KMS-11 (cell line): ENCODE measurements around the gene TANGO6.
"Not testable (repeated sequence)": the region's sequence is repeated elsewhere in the genome, so short reads cannot be mapped to it uniquely, and the experiment has no call there.

Experiments
- H2AFZ ChIP-seq: fragments of 200-600 bp; sonication (generic); 2 replicates; pipeline ENCODE4 v1.6.1; 2016; ENCODE audit warnings: antibody characterized with exemption, mixed run types, low read depth
- H3K27ac ChIP-seq: fragments of 200-600 bp; sonication (generic); 2 replicates; pipeline ENCODE4 v1.6.1; 2016; ENCODE audit warnings: mild to moderate bottlenecking, mixed run types
- H3K27me3 ChIP-seq: fragments of 200-600 bp; sonication (generic); 2 replicates; pipeline ENCODE4 v1.6.1; 2017; ENCODE audit warnings: mild to moderate bottlenecking, low read depth, mixed run types, moderate library complexity; ENCODE audit not compliant: insufficient read depth
- H3K36me3 ChIP-seq: fragments of 200-600 bp; sonication (generic); 2 replicates; pipeline ENCODE4 v1.6.1; 2017; ENCODE audit warnings: mild to moderate bottlenecking, mixed run types; ENCODE audit not compliant: insufficient read depth
- H3K4me1 ChIP-seq: fragments of 200-600 bp; sonication (generic); 2 replicates; pipeline ENCODE4 v1.6.1; 2016; ENCODE audit warnings: mild to moderate bottlenecking, low read depth, mixed run types; ENCODE audit not compliant: poor library complexity, severe bottlenecking
- H3K4me2 ChIP-seq: fragments of 200-600 bp; sonication (generic); 2 replicates; pipeline ENCODE4 v1.7.0; 2016; ENCODE audit warnings: mild to moderate bottlenecking, mixed run types
- H3K4me3 ChIP-seq: fragments of 200-600 bp; sonication (generic); IDR thresholded peaks from 2 replicates; pipeline ENCODE4 v1.6.1; 2017; ENCODE audit warnings: low read depth, low read length, mixed read lengths; ENCODE audit not compliant: insufficient read depth
- H3K79me2 ChIP-seq: fragments of 200-600 bp; sonication (generic); 2 replicates; pipeline ENCODE4 v1.6.1; 2016; ENCODE audit warnings: low read depth, mixed run types; ENCODE audit not compliant: insufficient read depth
- H3K9ac ChIP-seq: fragments of 200-600 bp; sonication (generic); 2 replicates; pipeline ENCODE4 v1.6.1; 2016; ENCODE audit warnings: mild to moderate bottlenecking, mixed run types
- H4K20me1 ChIP-seq: fragments of 200-600 bp; sonication (generic); 2 replicates; pipeline ENCODE4 v1.6.1; 2016; ENCODE audit warnings: mild to moderate bottlenecking, mixed run types; ENCODE audit not compliant: insufficient read depth
- TF ChIP-seq, protein P1 (sequence below): fragments of 200-600 bp; sonication (generic); conservative IDR thresholded peaks from 2 replicates; pipeline ENCODE4 v1.6.1; 2017; ENCODE audit warnings: low read depth, mild to moderate bottlenecking, antibody characterized with exemption, low read length, moderate library complexity, mixed read lengths

TANGO6 gene

DNA sequence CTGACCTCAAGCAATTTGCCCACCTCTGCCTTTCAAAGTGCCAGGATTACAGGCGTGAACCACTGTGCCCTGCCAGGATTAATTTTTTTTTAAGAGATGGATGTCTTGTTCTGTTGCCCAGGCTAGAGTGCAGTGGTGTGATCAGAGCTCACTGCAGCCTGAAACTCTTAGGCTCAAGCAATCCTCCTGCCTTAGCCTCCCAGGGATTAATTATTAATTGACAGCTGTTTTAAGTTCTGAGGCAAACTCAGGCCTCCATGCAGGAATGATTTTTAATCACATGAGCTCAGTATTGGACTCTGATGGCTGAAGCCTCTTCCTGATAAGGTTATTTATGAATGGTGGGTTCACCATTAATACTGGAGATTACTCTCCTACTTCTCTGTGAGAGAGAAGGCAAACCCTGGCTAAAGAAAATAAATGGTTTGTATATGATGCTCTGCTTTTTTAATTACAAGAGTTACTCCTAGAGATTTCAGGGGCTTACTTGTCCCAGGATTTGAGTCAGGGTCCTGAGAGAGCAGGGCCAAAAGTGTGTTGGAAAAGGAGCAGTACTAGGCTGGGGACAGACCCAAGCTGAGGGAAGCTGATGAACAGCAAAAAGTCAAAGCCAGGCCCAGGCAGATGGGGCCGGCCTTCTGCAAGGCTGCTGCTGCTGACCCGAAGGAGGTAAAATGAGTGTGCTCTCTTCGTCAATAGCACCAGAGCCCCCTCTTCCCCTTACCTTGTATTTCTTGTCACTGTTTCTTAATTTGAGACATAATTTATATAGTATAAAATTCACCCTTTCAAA is 205.2 kb downstream of the TANGO6 start:
- no peak overlapping the region for H3K4me3 ChIP-seq
- no peaks in the 10 kb centered on the region for H3K79me2 ChIP-seq
- H3K27ac ChIP-seq = no peak overlapping the region
- no peaks in the 10 kb centered on the region for H3K27me3 ChIP-seq
- TF ChIP-seq, protein P1, sequence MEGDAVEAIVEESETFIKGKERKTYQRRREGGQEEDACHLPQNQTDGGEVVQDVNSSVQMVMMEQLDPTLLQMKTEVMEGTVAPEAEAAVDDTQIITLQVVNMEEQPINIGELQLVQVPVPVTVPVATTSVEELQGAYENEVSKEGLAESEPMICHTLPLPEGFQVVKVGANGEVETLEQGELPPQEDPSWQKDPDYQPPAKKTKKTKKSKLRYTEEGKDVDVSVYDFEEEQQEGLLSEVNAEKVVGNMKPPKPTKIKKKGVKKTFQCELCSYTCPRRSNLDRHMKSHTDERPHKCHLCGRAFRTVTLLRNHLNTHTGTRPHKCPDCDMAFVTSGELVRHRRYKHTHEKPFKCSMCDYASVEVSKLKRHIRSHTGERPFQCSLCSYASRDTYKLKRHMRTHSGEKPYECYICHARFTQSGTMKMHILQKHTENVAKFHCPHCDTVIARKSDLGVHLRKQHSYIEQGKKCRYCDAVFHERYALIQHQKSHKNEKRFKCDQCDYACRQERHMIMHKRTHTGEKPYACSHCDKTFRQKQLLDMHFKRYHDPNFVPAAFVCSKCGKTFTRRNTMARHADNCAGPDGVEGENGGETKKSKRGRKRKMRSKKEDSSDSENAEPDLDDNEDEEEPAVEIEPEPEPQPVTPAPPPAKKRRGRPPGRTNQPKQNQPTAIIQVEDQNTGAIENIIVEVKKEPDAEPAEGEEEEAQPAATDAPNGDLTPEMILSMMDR = no peak
- no peak overlapping the region for H2AFZ ChIP-seq
- H4K20me1 ChIP-seq = no peaks in the 10 kb centered on the region
- H3K4me2 ChIP-seq = no peak overlapping the region
- H3K9ac ChIP-seq = no peak overlapping the region
- no peaks in the 10 kb centered on the region for H3K36me3 ChIP-seq
- H3K4me1 ChIP-seq = no peaks in the 10 kb centered on the region

DNA sequence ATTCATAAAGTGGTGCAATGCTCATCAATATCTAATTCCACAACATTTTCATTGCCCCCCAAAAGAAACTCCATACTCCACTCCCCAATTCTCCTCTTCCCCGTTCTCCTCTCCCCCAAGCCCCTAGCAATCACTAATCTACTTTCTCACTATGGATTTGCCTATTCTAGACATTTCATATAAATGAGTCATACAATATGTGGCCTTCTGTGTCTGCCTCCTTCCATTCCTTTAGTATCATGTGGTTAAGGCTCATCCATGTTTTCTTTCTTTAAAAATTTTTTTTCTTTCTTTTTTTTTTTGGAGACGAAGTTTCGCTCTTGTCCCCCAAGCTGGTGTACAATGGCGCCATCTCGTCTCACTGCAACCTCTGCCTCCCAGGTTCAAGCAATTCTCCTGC is 205.8 kb downstream of the TANGO6 start:
- H3K36me3 ChIP-seq = no peaks in the 10 kb centered on the region
- H3K9ac ChIP-seq = no peak overlapping the region
- no peak overlapping the region for H3K27ac ChIP-seq
- H3K4me1 ChIP-seq = no peaks in the 10 kb centered on the region
- H3K4me3 ChIP-seq = no peak overlapping the region
- TF ChIP-seq, protein P1 = no peak
- H3K79me2 ChIP-seq = no peaks in the 10 kb centered on the region
- no peak overlapping the region for H2AFZ ChIP-seq
- H3K27me3 ChIP-seq = no peaks in the 10 kb centered on the region
- no peaks in the 10 kb centered on the region for H4K20me1 ChIP-seq
- H3K4me2 ChIP-seq = no peak overlapping the region

DNA sequence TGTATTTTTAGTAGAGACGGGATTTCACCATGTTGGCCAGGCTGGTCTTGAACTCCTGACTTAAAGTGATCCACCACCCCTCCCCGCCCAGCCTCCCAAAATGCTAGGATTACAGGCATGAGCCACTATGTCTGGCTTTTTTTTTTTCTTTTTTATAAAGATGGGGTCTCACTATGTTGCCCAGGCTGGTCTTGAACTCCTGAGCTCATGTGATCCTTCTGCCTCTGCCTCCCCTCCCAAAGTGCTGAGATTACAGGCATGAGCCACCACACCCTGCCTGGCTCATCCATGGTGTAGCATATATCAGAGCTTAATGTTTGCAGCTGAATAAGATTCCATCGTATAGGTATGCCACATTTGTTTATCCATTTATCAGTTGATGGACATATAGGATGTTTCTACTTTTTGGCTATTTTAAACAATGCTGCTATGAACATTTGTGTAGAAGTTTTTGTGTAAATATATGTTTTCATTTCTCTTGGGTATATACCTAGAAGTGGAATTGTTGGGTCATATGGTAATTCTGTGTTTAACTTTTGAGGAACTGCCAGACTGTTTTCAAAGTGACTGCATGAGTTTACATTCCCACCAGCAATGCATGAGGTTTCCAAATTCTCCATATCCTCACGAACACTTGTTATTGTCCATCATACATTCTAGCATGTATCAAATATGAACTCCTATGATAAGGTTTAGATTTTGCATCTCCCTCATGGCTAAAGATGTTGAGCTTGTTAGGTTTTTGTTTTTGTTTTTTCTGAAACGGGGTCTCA is 206.5 kb downstream of the TANGO6 start:
- no peaks in the 10 kb centered on the region for H3K4me1 ChIP-seq
- H3K4me2 ChIP-seq = no peak overlapping the region
- no peaks in the 10 kb centered on the region for H3K36me3 ChIP-seq
- H3K79me2 ChIP-seq = no peaks in the 10 kb centered on the region
- H3K9ac ChIP-seq = no peak overlapping the region
- TF ChIP-seq, protein P1 = no peak
- H3K27ac ChIP-seq = no peak overlapping the region
- no peaks in the 10 kb centered on the region for H3K27me3 ChIP-seq
- no peak overlapping the region for H2AFZ ChIP-seq
- H3K4me3 ChIP-seq = no peak overlapping the region
- H4K20me1 ChIP-seq = no peaks in the 10 kb centered on the region

DNA sequence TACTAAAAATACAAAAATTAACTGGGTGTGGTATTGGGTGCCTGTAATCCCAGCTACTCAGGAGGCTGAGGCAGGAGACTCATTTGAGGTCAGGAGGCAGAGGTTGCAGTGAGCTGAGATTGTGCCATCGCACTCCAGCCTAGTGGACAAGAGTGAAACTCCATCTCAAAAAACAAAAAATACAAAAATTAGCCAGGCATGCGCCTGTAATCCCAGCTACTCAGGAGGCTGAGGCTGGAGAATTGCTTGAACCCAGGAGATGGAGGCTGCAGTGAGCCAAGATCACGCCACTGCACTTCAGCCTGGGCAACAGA is 208.1 kb downstream of the TANGO6 start:
- not testable (repeated sequence) for H4K20me1 ChIP-seq, H3K9ac ChIP-seq, H3K36me3 ChIP-seq, H3K4me3 ChIP-seq, H3K79me2 ChIP-seq, H2AFZ ChIP-seq, H3K4me1 ChIP-seq, H3K4me2 ChIP-seq, H3K27ac ChIP-seq, H3K27me3 ChIP-seq

DNA sequence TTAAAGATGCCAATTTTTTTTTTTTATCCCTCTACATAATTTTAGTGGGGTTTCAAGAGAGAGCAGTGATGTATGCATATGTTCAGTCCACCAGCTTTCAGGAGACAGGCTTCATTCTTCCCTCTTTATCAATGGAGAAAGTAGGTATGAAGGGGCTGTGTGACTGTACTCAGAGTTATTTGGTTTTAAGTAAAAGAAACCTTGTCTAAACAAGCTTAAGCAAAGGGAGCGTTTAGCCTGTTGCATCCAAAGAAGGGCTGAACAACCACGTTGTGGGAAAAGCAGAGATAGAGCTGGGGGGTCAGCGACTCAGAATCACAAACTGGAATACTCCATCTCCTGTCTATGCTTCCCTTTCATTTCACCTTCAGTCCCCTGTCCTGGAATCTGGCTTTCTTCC is 211.7 kb downstream of the TANGO6 start:
- no peak overlapping the region for H2AFZ ChIP-seq
- no peaks in the 10 kb centered on the region for H3K27me3 ChIP-seq
- H3K27ac ChIP-seq = no peak overlapping the region
- H3K79me2 ChIP-seq = no peaks in the 10 kb centered on the region
- H3K9ac ChIP-seq = no peak overlapping the region
- TF ChIP-seq, protein P1 = no peak
- no peak overlapping the region for H3K4me3 ChIP-seq
- no peak overlapping the region for H3K4me2 ChIP-seq
- no peaks in the 10 kb centered on the region for H4K20me1 ChIP-seq
- H3K4me1 ChIP-seq = peaks cover 15% of the 10 kb centered on the region
- no peaks in the 10 kb centered on the region for H3K36me3 ChIP-seq
